Stimulated activated CD4-positive, alpha-beta T cell treated with anti-CD3 and anti-CD28 coated beads, Interleukin-12 subunit alpha, Interleukin-12 subunit beta, amount 100 ng/mL, for 24 hours (primary cell): ENCODE measurements around the gene ATP6V0E1.
A peak's percentile ranks its signal among the peaks of the same experiment; 100 is the strongest.
"Not testable (repeated sequence)": the region's sequence is repeated elsewhere in the genome, so short reads cannot be mapped to it uniquely, and the experiment has no call there.

Experiments
- DNase-seq, 2 experiments: peaks; one replicate each; pipeline ENCODE4 v3.0.0-alpha.2; 2020; ENCODE audit warnings: low read depth in 2 of 2

Gene ATP6V0E1

DNA sequence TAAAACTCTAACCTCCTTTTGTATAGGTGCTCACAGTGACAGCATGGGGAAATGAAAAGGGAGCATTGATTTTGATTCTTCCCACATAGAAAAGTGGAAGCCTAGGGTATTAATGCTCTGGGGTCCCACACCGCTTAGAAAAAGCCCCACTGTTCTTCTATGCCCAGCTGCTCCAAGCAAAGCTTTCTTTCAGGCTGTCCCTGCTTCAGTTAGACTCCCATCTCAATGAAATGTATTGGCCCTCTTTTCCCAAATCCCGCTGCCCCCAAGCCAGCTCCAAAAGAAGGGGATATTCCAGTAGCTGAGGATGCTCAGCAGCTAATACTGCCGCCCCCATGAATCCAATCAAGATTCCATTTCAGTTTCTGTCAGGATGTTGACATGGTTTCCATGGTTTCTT lies 55.6 kb downstream of the ATP6V0E1 start:
- DNase-seq: no peak

DNA sequence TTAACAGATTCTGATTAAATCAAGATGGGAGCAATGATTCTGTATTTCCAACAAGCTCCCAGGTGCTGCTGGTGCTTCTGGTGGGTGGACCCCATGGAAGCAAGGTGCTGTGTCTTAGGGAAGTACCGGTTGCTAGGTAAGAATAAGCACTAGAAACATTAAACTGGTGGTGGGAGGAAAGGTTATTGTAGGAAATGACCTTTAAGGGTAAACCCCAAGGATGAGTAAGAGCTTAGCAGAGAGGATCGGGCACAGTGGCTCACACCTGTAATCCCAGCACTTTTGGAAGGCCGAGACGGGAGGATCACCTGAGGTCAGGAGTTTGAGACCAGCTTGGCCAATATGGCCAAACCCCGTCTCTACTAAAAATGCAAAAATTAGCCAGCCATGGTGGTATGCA lies 56.4 kb downstream of the ATP6V0E1 start:
- no peak for DNase-seq

DNA sequence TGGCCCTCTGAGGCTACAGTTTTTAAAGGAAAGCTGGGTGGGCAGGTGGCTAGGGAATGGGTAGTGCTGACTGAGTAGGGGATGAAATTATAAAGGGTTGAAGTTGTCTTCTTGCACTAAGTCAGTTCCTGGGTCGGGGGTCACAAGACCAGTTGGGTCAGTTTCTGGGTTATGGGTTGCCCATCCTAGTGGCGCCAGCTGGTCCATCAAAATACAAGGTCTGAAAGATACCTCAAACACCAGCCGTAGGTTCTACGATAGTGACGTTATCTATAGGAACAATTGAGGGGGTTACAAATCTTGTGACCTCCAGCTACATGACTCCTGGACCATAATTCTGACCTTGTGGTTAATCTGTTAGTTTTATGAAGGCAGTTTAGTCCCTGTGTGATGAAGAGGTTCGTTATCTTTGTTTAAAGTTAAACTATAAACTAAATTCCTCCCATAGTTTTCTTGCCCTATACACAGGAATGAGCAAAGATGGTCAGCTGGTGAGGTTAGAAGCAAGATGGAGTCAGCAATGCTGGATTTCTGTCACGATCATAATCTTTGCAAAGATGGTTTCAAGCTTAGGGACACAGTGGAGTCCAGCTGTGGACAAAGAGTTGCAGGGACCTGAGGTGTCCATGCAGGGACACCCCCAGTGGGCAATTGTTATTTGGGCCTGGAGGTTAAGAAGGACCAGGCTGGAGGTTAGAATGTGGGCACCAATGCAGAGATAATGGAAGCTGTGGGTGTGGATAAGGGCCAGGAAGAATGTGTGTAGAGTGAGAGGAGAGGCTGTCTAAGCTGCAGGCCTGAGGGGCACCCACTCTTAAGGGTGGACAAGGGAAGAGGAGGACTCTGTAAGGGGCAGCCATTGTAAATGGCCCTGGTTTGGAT lies 58.6 kb downstream of the ATP6V0E1 start:
- no peak for DNase-seq

DNA sequence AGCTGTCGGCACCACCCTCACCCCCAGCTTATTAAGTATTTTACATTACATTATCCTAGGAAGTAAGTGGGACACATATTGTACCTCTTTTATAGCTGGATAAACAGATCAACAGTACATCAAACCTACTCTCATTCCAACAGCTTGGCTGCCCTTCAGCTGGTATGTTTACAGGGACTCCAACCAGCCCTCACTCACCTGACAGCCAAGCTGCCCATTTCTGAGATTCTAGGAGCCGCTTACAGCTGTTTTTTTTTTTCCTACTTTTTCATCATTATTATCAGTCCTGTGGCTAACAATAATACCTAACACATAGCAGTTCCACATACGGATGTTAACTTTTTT lies 59.2 kb downstream of the ATP6V0E1 start:
- DNase-seq: no peak

DNA sequence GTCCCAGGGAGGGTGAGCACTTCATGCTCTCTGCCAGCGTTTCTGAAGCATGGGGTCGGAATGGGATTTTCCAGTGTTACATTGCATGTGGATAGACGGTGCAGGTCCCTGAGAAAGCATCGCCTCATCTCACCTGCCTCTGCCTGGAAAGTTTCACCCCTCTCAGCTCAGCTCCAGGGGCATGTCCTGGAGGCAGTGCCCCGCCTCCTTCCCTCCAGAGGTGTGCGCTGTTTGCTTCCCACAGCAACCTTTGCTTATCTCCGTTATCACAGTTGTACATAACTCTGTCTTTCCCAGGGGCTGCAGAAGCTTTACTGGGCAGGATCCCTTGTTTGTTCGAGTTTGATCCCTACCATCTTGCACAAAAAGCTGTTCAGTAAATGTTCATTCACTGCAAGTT lies 61.9 kb downstream of the ATP6V0E1 start:
- DNase-seq: no peak

DNA sequence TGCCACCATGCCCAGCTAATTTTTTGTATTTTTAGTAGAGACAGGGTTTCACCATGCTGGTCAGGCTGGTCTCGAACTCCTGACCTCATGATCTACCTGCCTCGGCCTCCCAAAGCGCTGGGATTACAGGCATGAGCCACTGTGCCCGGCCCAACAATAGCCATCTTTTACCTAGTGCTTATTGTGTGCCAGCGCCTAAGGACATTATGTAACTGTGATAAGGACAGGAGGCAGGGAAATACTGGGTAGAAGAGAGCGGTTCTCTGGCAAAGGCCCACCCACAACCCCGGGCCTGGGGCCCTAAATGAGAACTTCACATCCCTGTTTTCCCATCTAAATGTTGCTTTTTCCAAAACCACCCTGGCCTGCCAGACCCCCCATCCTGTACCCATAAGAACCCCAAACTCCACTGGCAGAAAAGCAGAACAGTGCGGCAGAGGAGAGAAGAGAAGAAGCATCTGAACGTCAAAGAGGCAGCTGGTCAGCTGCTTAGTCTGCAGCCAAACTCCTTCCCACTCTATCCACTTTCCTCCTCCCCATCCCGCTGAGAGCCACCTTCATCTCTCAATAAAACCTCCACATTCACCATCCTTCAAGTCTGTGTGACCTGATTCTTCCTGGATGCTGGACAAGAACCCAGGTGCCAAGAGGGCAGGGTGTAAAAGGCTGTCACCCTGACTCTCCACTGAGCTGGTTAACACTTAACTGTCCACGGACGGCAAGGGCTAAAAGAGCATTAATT lies 63.7 kb downstream of the ATP6V0E1 start:
- not testable (repeated sequence) for DNase-seq

DNA sequence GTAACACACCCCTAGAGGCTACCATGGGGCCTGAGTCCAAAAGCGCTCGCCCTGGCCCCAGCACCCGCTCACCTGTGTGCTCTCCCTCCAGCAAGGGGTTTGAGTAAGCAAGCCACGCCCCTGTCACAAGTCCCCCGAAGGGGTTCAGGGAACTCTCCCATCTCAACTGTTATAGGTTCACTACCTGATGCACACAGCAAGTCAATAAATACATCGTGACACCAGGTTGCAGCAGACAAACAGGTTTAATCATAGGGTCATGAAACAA lies 64.2 kb downstream of the ATP6V0E1 start:
- DNase-seq: no peak

DNA sequence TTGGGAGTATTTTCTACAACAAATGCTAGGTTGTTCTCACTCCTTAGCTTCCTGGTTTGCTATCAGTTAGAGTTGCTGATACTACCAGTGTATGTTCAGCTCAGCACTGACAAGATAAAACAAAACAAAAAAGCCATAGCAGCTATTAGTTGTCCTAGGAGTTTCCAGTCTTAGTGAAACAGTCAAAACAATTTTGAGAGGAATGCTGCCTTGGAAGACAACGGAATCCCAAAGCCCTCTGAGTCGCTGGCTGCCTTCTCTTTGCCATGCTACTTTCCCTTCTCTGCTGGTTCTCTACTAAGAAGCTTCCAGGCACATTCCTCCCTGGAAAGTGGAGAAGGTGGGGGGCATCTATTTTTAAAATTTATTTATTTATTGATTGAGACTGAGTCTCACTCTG lies 67.2 kb downstream of the ATP6V0E1 start:
- DNase-seq: no peak

DNA sequence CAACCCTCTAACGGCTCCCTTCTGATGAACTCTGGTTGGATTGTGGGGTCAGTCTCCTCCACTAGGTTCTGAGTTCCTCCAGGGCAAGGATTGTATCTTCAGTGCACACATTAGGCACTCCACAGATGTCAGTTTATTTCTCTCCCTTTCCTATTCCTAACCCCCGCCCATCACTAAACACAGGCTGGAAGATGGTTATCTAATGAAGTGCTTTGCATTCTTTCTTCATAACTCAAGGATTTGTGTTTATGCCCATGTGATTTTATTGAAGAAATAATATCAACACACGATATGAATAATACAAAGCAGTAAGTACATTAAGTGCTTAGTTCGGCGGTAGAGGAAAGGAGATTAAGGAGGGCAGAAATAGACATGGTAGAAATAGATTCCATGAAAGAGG lies 68.2 kb downstream of the ATP6V0E1 start:
- DNase-seq: no peak

DNA sequence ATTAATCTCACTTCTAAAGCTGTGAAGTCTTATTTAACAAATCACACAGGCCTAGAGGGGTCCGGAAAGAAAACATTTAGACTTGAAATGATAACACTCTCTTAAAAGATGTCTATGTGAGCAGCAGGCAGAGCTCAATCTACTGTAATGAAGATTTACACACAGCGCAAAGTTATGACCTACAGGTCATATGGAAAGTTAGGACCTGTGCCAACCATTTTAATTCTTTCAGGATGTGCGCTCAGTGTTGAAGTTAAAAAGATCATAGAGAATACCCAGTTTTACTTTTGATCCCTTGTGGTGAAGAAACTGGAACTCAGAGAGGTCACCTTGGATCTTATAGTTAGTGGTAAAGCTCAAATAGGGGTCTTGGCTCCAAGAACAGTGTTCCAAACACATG lies 69.5 kb downstream of the ATP6V0E1 start:
- no peak for DNase-seq

DNA sequence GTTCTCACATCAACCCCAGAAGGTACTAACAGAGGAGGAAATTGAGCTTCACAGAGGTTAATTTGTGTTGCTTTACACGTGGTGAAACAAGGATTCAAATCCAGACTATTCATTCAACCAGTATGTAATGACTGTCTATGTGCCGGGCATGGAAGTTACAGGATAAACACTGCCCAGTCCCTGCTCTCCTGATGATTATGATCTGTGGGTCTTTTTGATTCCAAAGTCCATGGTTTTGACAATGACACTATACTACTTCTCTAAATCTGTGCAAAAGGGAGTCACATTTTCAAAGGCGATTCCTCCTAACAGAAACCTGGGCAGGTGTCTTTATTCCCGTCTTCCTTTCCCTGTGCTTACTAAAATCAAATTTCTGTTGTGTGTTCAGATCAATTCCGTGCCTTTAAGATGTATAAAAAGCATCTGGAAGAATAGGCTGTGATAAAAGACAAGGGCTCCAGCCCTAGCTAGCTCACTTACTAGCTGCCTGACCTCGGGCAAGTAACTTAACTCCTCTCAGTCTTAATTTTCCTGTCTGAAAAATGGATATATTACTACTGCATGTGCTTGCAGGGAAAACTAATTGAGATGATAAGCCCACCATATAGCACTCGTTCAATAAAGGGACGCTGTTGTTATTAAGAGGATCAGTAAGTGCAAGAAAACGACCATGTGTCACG lies 71.6 kb downstream of the ATP6V0E1 start:
- no peak for DNase-seq

DNA sequence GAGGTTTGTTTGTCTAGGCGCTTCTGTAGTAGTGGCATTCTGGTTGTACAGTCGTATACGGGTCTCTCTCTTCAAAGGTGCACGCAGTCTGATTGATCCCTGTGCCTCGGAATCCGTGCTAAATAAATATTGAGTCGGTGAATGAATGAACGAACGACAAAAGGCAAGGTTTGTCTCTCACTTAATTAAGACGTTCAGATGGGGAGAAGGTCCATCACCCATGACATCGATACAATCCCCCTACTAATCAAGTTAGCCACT lies 72.1 kb downstream of the ATP6V0E1 start:
- DNase-seq: no peak

DNA sequence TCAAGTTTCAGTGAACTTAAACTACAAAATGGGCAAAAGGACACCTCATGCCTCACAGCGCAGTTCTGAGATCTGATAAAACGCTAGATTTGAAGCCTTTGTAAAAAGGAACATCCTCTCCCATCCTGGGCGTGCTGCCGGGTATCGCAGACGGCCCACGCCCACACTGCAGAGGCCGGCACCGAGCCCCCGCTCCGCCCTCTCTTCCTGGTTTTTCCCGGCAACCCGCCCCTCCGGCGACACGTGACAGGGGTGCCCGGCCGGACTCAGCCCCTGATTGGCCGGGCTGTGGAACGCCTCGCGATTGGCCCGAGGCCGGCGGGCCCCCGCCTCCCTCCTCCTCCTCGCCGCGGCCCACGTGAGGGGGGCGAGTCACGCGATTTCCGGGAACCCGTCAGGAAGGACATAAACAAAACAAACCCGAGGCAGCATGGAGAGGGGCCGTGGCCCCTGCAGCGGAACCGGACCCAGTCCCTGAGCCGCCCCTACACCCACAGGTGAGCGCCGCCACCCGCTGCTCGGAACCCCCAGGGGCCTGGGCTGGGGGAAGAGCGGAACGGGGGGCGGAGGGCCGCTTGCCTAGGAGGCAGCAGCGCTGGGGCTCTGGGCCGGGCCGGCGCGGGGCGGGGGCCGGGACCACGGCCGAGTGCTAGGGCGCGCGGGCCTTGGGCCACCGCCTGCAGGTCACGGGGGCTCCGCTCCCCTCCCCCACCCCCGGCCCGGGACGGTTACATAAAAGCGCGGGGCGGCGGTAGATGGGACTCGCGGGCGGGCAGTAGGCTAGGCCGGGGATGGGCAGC lies 72.6 kb downstream of the ATP6V0E1 start, which contains the start of gene CREBRF:
CREBRF (plus strand) TSS at position 370 of the 800 bp plus-strand sequence. CDS start 24,424 bp downstream, outside the sequence.
- DNase-seq: peak; percentile 95 to 96

DNA sequence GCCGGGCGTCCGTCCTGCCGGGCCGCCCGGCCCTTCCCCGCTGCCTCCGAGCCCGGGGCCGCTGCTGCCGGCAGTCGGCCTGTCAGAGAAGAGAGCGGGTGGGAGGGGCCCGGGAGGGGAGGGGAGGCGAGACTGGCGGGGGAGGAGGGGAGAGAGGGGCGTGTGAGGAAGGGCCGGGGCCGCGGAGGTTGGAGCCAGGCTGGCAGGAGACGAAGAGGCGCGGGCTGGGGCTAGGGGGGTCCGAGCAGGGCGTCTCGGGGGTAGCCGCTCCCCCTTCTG lies 73.2 kb downstream of the ATP6V0E1 start:
- DNase-seq: peak in 1 of 2 experiments; percentile 74

DNA sequence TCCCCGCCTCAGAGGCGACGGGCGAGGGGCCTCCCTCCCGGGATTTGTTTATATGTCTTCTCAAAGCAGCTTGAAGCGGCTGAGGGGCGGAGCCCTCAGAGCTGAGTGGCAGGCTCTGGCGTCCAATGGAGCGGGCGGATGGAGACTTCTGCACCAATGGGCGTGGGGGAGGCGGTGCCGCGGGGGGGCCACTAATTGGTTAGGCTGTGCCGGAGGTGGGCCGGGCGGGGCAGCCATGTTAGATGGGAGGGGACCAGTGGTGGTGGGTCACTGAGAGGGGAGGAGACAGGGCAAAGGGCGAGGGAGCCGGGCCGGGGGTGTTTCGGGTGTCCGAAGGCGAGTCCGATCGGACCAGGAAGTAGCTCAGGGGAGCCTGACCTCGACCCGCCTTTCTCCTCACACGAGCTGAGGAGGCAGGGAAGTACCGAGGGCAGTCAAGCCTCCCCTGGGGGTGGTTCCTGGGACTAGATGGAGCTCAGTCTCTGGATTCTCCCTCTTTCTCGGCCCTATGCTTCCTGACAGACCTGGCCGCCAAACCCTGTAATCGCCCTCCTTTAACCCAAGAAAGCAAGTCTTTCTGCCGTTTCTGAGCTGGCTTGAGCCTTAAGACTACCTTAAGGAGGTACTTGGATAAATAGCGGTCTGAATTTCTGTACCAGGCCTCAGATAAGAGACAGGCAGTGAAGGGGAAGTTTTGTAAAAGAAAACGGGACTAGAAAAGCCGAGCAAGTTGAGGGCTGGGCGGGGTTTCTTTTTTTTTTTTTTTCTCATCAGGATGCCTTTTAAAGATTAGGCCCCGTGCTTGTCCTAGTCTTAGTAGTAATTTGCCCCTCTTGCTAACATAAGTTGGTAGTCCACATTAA lies 73.7 kb downstream of the ATP6V0E1 start:
- DNase-seq: peak; percentile 97 to 99

DNA sequence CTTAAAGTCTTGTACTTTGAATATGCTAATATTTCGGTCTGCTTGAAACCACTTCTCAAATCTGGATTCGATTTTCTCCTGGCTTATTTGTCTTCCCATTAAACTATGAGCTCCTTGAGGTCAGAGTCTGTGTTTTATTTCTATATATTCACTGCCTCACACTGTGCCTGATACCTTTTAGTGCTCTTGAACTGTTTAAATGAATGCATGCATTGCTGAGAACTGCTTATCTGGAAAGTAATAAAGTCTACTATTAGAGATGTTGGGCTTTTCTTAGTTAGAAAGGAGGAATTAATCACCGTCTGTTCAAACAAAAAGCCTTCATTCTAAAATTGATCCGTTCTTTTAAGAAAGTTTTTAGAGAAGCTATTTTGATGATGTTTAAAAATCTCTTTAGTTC lies 78.6 kb downstream of the ATP6V0E1 start:
- DNase-seq: no peak

DNA sequence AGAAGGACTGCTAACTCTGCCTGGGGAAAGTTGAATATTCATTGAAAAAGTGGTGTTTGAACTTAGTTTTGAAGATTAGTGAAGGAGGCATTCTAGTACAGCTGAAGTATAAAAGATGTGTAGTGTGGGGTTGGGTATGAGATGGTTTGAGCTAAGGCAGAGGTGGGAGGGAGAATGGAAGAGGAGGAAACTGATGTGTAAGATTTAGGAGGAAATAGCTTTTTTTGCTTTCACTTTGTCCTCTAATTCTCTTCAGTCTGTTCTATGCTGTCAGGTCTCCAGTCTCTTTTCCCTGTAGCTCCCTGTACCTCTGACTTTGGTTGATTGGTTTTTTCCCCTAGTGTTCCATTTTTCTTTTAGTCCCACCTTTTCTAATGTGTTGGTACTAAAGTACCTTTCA lies 81.6 kb downstream of the ATP6V0E1 start:
- DNase-seq: no peak

DNA sequence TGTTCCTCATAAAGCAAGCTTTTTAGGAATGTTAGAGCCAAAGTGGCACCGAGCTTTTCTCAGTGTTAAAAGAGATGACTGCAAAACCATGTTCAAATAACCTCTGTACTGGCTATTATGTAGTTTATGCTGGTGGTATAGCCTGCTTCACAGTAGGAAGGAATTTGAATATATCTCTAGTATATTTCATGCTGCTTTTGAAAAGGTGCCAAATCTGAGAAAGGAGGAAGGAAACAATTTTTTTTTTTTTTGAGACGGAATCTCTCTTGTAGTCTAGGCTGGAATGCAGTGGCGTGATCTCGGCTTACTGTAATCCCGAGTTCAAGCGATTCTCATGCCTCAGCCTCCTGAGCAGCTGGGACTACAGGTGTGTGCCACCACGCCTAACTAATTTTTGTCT lies 86.1 kb downstream of the ATP6V0E1 start:
- DNase-seq: no peak

DNA sequence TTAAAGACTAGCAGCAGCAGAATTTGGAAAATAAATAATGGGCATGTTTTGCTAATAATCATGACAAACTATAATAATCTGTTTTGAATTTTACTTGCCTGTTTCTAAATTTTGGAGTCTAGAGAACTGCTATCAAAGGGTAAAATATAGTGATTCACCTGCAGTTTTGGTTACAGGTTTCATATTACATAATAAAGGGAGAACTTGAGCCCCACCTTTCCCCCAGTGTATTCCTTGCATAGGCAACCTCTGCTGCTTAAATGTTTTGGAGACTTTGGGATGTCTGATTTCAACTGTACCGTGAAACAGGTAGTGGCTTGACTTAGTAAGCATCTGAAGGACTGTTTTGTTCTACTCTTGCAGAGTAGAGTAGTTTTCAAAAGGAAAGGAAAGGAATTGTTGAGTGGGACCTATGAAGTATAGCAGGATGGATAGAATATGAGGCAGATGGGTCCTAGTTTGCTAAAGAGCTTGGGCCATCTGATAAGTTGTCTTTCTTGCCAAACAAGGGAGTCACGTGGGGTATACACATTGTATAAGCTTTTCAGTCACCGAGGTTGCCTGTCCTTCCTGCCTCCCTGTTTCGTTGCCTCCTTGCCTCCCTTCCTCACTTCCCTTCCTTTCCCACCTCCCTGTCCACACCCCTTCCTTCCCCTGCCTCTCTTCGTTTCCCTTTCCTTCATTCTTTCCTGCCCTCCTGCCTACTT lies 91.7 kb downstream of the ATP6V0E1 start:
- DNase-seq: no peak

DNA sequence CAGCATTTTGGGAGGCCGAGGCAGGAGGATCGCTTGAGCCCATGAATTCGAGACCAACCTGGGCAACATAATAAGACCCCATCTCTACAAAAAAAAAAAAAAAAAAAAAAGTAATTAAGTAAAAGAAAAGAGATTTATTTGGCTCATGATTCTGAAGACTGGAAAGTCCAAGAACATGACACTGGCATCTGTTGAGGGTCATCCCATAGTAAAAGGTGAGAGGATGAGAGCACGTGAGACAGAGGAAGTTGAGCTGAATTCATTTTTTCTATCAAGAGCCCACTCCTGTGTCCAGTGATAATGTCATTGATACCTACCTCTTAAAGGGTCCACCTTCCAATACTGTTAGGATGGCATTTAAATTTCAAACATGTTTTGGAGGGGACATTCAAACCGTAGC lies 92.4 kb downstream of the ATP6V0E1 start:
- no peak for DNase-seq

DNA sequence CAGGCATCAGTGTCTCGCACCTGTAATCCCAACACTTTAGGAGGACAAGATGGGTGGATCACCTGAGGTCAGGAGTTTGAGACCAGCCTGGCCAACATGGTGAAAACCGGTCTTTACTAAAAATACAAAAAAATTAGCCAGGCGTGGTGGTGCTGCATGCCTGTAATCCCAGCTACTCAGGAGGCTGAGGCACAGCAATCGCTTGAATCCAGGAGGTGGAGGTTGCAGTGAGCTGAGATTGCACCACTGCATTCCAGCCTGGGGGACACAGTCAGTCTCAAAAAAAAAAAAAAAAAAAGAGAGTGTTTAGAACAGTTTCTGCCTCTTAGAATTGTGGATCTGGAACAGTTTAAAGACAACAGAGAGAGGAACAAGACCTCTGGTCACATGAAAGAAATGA lies 92.9 kb downstream of the ATP6V0E1 start:
- DNase-seq: not testable (repeated sequence)
